Measurements from ENCODE around the gene SH2D1B. TPM values are rescaled to one million over a fixed set of nuclear protein-coding genes. Genes with fewer than 3 reads are reported as not detected.
A peak's percentile ranks its signal among the peaks of the same experiment; 100 is the strongest.

Gene SH2D1B
- total and polyA plus RNA-seq, 4 donors, result 0.17 to 0.84 (median 0.30) TPM

DNA sequence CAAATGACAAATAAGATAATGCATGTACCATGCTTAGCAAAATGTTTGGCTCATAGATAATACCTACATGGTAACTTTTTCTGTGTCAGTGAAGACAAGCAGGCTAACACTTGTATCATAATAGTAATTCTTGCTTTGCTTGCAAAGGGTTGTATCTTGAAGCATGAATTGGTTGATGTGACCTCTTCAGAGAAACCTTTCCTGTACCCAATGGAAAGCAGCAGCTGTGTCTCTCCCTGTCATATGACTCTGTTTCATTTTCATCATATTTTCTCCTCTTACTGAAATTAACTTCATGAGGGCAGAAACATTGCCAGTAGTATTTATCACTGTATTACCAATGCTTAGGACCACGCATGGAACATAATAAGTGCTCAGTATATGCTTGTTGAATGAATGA is 4.4 kb downstream of the SH2D1B start:
- Histone ChIP-seq H3K9ac (ENCODE audit: low read depth in 1 of 2, low read length in 2 of 2) (no peak overlapping the region), H3K4me3 (ENCODE audit: low read depth in 1 of 3, low read length in 3 of 3) (no peak overlapping the region), H3K36me3 (ENCODE audit: control insufficient read depth in 4 of 4, insufficient read depth in 3 of 4, low read depth in 1 of 4, low read length in 3 of 4) (no peaks in the 10 kb centered on the region), H3K27me3 (ENCODE audit: control insufficient read depth in 4 of 4, insufficient read depth in 4 of 4, low read length in 3 of 4) (peaks cover 0 to 6% (median 0%) of the 10 kb centered on the region in 4 donors), H3K4me1 (ENCODE audit: control insufficient read depth in 4 of 4, insufficient read depth in 4 of 4, low read length in 3 of 4) (no peaks in the 10 kb centered on the region), H3K27ac (ENCODE audit: low read depth in 1 of 2, low read length in 2 of 2) (no peak overlapping the region), H3K9me3 (ENCODE audit: control insufficient read depth in 4 of 4, low read length in 3 of 4) (no peaks in the 10 kb centered on the region)
- TF ChIP-seq NR2F2 (IDR thresholded peaks at IDR 0.05) (no peak), ATF3 (IDR thresholded peaks at IDR 0.05) (no peak), ZBTB33 (IDR thresholded peaks at IDR 0.05) (no peak)
- DNase-seq (ENCODE audit: low spot score), result no peak
- 93% methylated on average over 1 of the region's 1 CpG for WGBS

GRCh38 chr1:162406811-162407210 is 5.1 kb downstream of the SH2D1B start:
- H3K27me3 ChIP-seq (ENCODE audit: control insufficient read depth in 4 of 4, insufficient read depth in 4 of 4, low read length in 3 of 4), result peaks cover 0 to under 1% (median 0%) of the 10 kb centered on the region in 4 donors
- WGBS, result 92% methylated on average over 2 of the region's 2 CpGs
- DNase-seq (ENCODE audit: low spot score), result no peak
- H3K4me3 ChIP-seq (ENCODE audit: low read depth in 1 of 3, low read length in 3 of 3), result no peak overlapping the region
- TF ChIP-seq, protein P1, sequence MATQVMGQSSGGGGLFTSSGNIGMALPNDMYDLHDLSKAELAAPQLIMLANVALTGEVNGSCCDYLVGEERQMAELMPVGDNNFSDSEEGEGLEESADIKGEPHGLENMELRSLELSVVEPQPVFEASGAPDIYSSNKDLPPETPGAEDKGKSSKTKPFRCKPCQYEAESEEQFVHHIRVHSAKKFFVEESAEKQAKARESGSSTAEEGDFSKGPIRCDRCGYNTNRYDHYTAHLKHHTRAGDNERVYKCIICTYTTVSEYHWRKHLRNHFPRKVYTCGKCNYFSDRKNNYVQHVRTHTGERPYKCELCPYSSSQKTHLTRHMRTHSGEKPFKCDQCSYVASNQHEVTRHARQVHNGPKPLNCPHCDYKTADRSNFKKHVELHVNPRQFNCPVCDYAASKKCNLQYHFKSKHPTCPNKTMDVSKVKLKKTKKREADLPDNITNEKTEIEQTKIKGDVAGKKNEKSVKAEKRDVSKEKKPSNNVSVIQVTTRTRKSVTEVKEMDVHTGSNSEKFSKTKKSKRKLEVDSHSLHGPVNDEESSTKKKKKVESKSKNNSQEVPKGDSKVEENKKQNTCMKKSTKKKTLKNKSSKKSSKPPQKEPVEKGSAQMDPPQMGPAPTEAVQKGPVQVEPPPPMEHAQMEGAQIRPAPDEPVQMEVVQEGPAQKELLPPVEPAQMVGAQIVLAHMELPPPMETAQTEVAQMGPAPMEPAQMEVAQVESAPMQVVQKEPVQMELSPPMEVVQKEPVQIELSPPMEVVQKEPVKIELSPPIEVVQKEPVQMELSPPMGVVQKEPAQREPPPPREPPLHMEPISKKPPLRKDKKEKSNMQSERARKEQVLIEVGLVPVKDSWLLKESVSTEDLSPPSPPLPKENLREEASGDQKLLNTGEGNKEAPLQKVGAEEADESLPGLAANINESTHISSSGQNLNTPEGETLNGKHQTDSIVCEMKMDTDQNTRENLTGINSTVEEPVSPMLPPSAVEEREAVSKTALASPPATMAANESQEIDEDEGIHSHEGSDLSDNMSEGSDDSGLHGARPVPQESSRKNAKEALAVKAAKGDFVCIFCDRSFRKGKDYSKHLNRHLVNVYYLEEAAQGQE (IDR thresholded peaks at IDR 0.05), result no peak
- TF ChIP-seq FOXA2 (IDR thresholded peaks at IDR 0.05) (no peak), ZBTB33 (IDR thresholded peaks at IDR 0.05) (no peak), ATF3 (IDR thresholded peaks at IDR 0.05) (no peak)
- TF ChIP-seq, protein P2, sequence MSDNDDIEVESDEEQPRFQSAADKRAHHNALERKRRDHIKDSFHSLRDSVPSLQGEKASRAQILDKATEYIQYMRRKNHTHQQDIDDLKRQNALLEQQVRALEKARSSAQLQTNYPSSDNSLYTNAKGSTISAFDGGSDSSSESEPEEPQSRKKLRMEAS (IDR thresholded peaks at IDR 0.05), result no peak
- no peaks in the 10 kb centered on the region for H3K36me3 ChIP-seq (ENCODE audit: control insufficient read depth in 4 of 4, insufficient read depth in 3 of 4, low read depth in 1 of 4, low read length in 3 of 4)
- no peak overlapping the region for H3K27ac ChIP-seq (ENCODE audit: low read depth in 1 of 2, low read length in 2 of 2)
- no peaks in the 10 kb centered on the region for H3K9me3 ChIP-seq (ENCODE audit: control insufficient read depth in 4 of 4, low read length in 3 of 4)
- no peaks in the 10 kb centered on the region for H3K4me1 ChIP-seq (ENCODE audit: control insufficient read depth in 4 of 4, insufficient read depth in 4 of 4, low read length in 3 of 4)
- H3K9ac ChIP-seq (ENCODE audit: low read depth in 1 of 2, low read length in 2 of 2), result no peak overlapping the region

GRCh38 chr1:162405800-162406199 is 6.1 kb downstream of the SH2D1B start:
- no peak overlapping the region for H3K27ac ChIP-seq (ENCODE audit: low read depth in 1 of 2, low read length in 2 of 2)
- H3K27me3 ChIP-seq (ENCODE audit: control insufficient read depth in 4 of 4, insufficient read depth in 4 of 4, low read length in 3 of 4), result peaks cover 0 to 2% (median 0%) of the 10 kb centered on the region in 4 donors
- H3K9me3 ChIP-seq (ENCODE audit: control insufficient read depth in 4 of 4, low read length in 3 of 4), result no peaks in the 10 kb centered on the region
- H3K4me3 ChIP-seq (ENCODE audit: low read depth in 1 of 3, low read length in 3 of 3), result no peak overlapping the region
- H3K4me1 ChIP-seq (ENCODE audit: control insufficient read depth in 4 of 4, insufficient read depth in 4 of 4, low read length in 3 of 4), result no peaks in the 10 kb centered on the region
- no peak for DNase-seq (ENCODE audit: low spot score)
- no peak for TF ChIP-seq GABPA (IDR thresholded peaks at IDR 0.05 in 1 of 2, conservative IDR thresholded peaks at IDR 0.05 in 1 of 2)
- TF ChIP-seq HNF4A (conservative IDR thresholded peaks at IDR 0.05), result peak in 1 of 2 donors; percentile 43
- peak in 1 of 2 donors; percentile 33 for TF ChIP-seq RXRA (IDR thresholded peaks at IDR 0.05)
- WGBS, result 58% methylated on average over 5 of the region's 5 CpGs
- no peaks in the 10 kb centered on the region for H3K36me3 ChIP-seq (ENCODE audit: control insufficient read depth in 4 of 4, insufficient read depth in 3 of 4, low read depth in 1 of 4, low read length in 3 of 4)
- H3K9ac ChIP-seq (ENCODE audit: low read depth in 1 of 2, low read length in 2 of 2), result no peak overlapping the region
